Effector memory CD4-positive, alpha-beta T cell (primary cell): ENCODE results near the gene KDM6B.
A peak's percentile ranks its signal among the peaks of the same experiment; 100 is the strongest.

Experiments
- DNase-seq, 3 donors: peaks; one replicate each; pipeline ENCODE4 v3.0.0-alpha.2; 2020
- H3K27ac ChIP-seq: 2 replicates; pipeline ENCODE4 v1.7.0; 2013; ENCODE audit warnings: mild to moderate bottlenecking, low read length, moderate library complexity; ENCODE audit not compliant: insufficient read depth, poor library complexity, severe bottlenecking
- H3K27me3 ChIP-seq: replicated peaks from 2 replicates; pipeline ENCODE4 v1.7.0; 2013; ENCODE audit warnings: mild to moderate bottlenecking, low read length; ENCODE audit not compliant: insufficient read depth, control insufficient read depth, poor library complexity, severe bottlenecking
- H3K36me3 ChIP-seq: 2 replicates; pipeline ENCODE4 v1.7.0; 2013; ENCODE audit warnings: mild to moderate bottlenecking, low read length, moderate library complexity; ENCODE audit not compliant: control insufficient read depth, insufficient read depth
- H3K4me1 ChIP-seq: 2 replicates; pipeline ENCODE4 v1.7.0; 2013; ENCODE audit warnings: low read length, mild to moderate bottlenecking; ENCODE audit not compliant: control insufficient read depth, insufficient read depth, poor library complexity, severe bottlenecking
- H3K4me3 ChIP-seq: 2 replicates; pipeline ENCODE4 v1.7.0; 2013; ENCODE audit warnings: low read length, low read depth, mild to moderate bottlenecking; ENCODE audit not compliant: insufficient read depth, poor library complexity, severe bottlenecking
- H3K9me3 ChIP-seq: 2 replicates; pipeline ENCODE4 v1.7.0; 2013; ENCODE audit warnings: mild to moderate bottlenecking, low read length, moderate library complexity; ENCODE audit not compliant: control insufficient read depth

The KDM6B gene

GRCh38 chr17:7833011-7833794 is 814 bp upstream of the KDM6B start:
- DNase-seq, result no peak
- no peaks in the 10 kb centered on the region for H3K9me3 ChIP-seq
- H3K36me3 ChIP-seq, result no peaks in the 10 kb centered on the region
- H3K27me3 ChIP-seq, result no peaks in the 10 kb centered on the region
- peak overlapping the region; percentile 100 for H3K27ac ChIP-seq
- peak overlapping the region; percentile 93 for H3K4me3 ChIP-seq
- H3K4me1 ChIP-seq, result peaks cover 29% of the 10 kb centered on the region

GRCh38 chr17:7834542-7834956 is 532 bp downstream of the KDM6B start:
- Histone ChIP-seq H3K9me3 (no peaks in the 10 kb centered on the region), H3K4me3 (peak overlapping the region; percentile 93), H3K27me3 (no peaks in the 10 kb centered on the region), H3K4me1 (peaks cover 41% of the 10 kb centered on the region), H3K36me3 (no peaks in the 10 kb centered on the region), H3K27ac (peak overlapping the region; percentile 100)
- peak; percentile 63 to 75 (median 72) for DNase-seq

- DNase-seq, result peak; percentile 92 to 95 (median 92)
- H3K4me1 ChIP-seq, result peaks cover 47% of the 10 kb centered on the region
- no peaks in the 10 kb centered on the region for H3K9me3 ChIP-seq
- H3K27ac ChIP-seq, result peak overlapping the region; percentile 100
- peak overlapping the region; percentile 93 for H3K4me3 ChIP-seq
- no peaks in the 10 kb centered on the region for H3K36me3 ChIP-seq
- no peaks in the 10 kb centered on the region for H3K27me3 ChIP-seq
Measured at GRCh38 chr17:7834957-7835813, 1.2 kb downstream of the KDM6B start.

GRCh38 chr17:7835814-7836595 is 2.0 kb downstream of the KDM6B start:
- DNase-seq, result peak in 2 of 3 donors; percentile 54
- H3K27me3 ChIP-seq, result no peaks in the 10 kb centered on the region

GRCh38 chr17:7836596-7837407 is 2.8 kb downstream of the KDM6B start:
- Histone ChIP-seq H3K27ac (peak overlapping the region; percentile 100), H3K4me3 (peak overlapping the region; percentile 93), H3K27me3 (no peaks in the 10 kb centered on the region), H3K4me1 (peaks cover 58% of the 10 kb centered on the region), H3K36me3 (peaks cover 8% of the 10 kb centered on the region), H3K9me3 (no peaks in the 10 kb centered on the region)
- peak; percentile 59 to 67 (median 66) for DNase-seq

More at GRCh38 chr17:7835814-7836595, 2.0 kb downstream of the KDM6B start:
- Histone ChIP-seq H3K27ac (peak overlapping the region; percentile 100), H3K9me3 (no peaks in the 10 kb centered on the region), H3K4me3 (peak overlapping the region; percentile 93), H3K4me1 (peaks cover 55% of the 10 kb centered on the region), H3K36me3 (peaks cover 7% of the 10 kb centered on the region)

- Histone ChIP-seq H3K4me3 (peak overlapping the region; percentile 93), H3K27me3 (no peaks in the 10 kb centered on the region), H3K36me3 (peaks cover 8% of the 10 kb centered on the region), H3K4me1 (peaks cover 58% of the 10 kb centered on the region), H3K9me3 (no peaks in the 10 kb centered on the region), H3K27ac (peak overlapping the region; percentile 100)
- no peak for DNase-seq
Measured at GRCh38 chr17:7837408-7838088, 3.5 kb downstream of the KDM6B start.

- H3K4me3 ChIP-seq, result no peak overlapping the region
- peaks cover 8% of the 10 kb centered on the region for H3K36me3 ChIP-seq
- DNase-seq, result no peak
- no peaks in the 10 kb centered on the region for H3K27me3 ChIP-seq
- H3K27ac ChIP-seq, result peak overlapping the region; percentile 100
- peaks cover 55% of the 10 kb centered on the region for H3K4me1 ChIP-seq
- no peaks in the 10 kb centered on the region for H3K9me3 ChIP-seq
Measured at GRCh38 chr17:7838090-7839075, 4.4 kb downstream of the KDM6B start.

GRCh38 chr17:7839190-7839875 is 5.3 kb downstream of the KDM6B start:
- DNase-seq, result no peak
- Histone ChIP-seq H3K4me3 (no peak overlapping the region), H3K27me3 (no peaks in the 10 kb centered on the region), H3K9me3 (no peaks in the 10 kb centered on the region), H3K27ac (peak overlapping the region; percentile 59), H3K36me3 (peaks cover 8% of the 10 kb centered on the region), H3K4me1 (peaks cover 52% of the 10 kb centered on the region)
